Stimulated activated CD4-positive, alpha-beta T cell treated with anti-CD3 and anti-CD28 coated beads, Interleukin-12 subunit alpha, Interleukin-12 subunit beta, amount 100 ng/mL, for 48 hours (primary cell): ENCODE data around the gene BST2.
A peak's percentile ranks its signal among the peaks of the same experiment; 100 is the strongest.
"Not testable (repeated sequence)": the region's sequence is repeated elsewhere in the genome, so short reads cannot be mapped to it uniquely, and the experiment has no call there.

Experiments used
- DNase-seq, 3 donors: peaks; one replicate each; pipeline ENCODE4 v3.0.0-alpha.2; 2020; ENCODE audit warnings: low read depth in 2 of 3, low spot score in 1 of 3

BST2 gene

DNA sequence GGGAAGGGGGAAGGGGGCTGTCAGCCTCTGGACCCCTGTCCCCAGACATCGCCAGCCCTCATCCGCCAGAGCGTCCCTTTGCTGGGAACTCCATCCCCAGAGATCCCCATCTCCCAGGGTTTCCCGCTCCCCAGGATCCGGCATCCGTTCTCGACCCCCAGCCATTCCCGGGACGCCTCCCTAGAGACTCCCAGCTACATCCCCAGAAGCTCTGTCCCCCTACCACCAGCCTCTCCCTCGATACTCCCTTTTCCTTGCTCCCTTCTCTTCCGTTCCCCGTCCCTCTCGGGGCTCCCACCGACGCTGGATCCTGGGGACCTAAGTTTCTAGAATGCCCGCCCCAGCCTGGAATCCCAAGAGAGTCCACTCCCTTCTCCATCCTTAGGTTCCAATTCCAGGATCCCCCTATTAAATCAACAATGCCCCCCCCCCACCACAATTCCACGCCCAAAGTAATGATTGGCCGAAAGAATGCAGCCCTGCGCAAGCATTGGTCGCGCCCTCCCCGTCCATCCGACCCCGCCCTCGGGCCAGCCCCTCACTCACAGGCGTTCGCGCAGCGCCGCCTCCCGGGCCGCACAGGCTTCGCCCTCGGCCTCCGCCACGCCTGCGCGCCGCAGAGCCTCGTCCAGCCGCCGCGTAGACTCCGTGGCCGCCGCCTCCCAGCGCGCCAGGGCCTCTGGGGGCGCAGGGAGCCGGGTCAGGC is 14.6 kb downstream of the BST2 start:
- peak; percentile 82 to 91 (median 87) for DNase-seq

DNA sequence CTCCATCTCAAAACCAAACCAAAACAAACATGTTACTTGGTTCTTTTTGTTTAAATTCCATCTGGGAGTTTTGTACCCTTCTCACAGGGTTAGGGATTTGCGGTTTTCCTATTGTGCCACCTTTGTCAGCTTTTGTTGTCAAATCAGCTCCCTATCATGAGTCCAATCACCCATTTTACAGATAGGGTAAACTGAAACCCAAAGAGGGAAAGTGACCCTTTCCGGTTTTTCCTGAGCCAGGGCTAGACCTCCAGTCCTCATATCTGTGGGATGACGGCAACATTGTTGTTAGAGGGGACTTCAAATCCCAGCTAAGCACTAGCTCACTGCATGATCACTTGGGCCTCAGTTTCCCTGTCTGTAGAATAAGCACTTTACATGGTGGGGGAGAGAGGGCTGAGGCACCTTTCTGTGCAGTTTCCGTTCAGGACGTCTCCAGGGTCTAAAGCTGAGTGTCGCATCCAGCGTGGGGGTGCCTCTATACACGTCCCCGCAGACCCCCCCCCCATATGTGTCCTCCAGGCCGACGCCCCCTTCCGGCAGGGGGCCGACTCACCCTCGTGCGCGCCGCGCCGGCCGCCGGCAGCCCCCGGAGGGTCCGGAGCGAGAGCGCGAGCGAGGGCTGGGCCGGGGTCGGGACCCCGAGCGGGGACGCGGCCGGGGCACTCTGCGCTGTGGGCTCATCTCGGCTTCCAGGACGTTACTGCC is 15.3 kb downstream of the BST2 start:
- DNase-seq = no peak

DNA sequence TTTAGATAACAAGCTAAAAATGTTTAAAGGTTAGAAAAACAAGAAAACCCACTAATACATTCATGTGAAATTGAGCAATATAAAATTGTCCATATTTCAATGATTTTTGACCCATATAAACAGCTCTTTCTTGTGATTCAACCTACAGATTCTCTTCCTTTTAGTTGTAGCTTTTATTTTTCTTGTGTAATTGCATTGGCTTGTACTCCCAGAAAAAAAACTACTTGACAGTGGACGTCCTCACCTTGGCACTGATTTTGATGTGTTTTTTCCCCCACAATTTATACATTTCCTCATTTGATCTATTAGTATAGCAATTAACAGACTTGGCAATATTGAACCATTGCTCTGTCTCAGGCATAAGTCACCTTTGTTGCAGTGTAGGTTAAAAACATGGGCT is 16.1 kb downstream of the BST2 start:
- no peak for DNase-seq

DNA sequence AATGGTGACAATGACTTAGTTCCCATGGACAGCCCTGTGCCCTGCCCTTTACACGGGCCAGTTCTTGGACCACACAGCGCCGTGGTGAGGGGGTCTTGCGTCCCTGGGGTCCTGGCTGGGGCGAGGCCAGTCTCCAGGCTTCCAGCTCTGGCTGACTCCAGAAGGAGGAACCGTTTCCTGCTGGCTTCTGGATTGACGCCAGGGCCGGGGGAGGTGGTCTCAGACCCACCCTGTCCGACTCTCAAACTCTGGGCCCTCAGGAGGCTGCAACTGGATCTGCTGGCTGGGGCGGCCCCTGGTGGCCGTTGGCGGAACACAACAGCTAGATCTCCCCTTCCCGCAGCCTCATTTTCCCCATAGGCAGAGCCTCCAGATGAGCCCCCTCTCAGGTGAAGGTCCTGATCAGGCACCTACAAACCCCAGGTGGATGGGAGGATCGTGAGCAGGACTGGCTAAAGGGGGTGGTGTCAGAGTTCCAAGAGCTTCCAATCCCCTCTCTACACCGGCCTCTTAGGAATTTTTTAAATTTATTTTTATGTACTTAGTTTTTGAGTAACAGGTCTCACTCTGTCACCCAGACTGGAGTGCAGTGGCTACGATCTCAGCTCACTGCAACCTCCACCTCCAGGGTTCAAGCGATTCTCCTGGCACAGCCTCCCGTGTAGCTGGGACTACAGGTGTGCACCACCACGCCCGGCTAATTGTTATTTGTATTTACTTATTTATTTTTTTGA is 19.4 kb downstream of the BST2 start:
- peak in 2 of 3 donors; percentile 45 to 62 for DNase-seq

DNA sequence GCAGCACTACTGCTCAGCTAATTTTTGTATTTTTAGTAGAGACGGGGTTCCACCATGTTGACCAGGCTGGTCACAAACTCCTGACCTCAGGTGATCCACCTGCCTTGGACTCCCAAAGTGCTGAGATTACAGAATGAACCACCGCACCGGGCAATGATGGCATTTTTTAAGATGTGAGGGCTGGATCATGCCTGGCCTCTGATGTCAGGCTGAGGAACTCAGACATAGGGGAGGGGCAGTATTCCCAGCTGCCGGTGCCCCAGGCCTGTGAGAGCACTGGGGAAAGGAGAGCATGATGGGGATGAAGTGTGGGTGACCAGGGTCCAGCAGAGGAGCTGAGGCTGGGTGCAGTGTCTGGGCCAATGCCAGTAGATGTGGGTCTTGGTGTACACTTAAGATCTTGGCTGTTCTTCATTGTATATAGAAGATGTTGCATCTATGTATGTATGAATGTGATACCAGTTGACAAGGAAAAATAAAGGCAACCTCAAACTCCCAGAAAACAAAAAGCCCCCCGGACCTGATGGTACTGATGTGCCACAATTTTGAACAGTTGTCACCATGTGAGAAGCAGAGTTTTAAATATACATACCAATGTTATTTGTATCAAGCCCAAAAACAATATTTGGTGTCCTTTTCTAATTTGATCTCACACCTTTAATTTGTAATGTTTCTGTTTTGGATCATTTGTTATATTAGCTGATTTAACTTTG is 24.8 kb downstream of the BST2 start:
- DNase-seq = no peak

DNA sequence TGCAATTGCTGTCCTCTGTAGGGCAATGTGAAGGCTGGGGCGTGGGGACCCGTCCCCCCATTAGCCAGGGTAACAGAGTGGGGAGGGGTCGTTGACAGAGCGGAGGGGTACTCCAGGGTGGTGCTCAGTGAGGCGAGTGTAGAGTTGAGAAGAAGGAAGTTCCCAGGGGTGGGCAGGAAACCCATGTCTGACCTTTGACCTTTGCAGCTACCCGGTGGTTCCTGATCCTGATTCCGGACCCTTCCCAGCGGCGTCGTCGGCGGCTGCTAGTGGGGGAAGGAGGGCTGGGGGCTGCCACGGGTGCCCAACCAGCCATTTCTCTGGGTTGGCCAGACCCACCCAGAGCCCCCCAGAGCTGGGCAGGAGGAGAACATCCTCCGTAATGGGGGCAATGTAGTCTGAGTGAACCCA is 26.2 kb downstream of the BST2 start:
- DNase-seq = no peak

DNA sequence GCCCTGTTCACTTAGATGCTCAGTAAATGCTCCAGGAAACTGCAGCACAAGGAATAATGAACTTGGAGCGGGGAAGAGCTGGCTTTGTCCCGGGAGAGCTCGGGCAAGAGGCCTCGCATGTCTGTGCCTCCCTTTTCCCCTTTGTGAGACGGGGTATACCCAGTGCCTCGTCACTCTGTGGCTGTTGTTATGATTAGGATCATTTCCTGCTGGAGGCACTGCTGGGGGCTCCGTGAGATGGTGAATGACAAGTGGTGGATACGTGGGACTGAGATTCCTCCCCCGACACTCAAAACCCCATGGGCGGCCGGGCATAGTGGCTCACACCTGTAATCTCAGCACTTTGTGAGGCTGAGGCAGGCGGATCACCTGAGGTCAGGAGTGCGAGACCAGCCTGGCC is 27.2 kb downstream of the BST2 start:
- no peak for DNase-seq

DNA sequence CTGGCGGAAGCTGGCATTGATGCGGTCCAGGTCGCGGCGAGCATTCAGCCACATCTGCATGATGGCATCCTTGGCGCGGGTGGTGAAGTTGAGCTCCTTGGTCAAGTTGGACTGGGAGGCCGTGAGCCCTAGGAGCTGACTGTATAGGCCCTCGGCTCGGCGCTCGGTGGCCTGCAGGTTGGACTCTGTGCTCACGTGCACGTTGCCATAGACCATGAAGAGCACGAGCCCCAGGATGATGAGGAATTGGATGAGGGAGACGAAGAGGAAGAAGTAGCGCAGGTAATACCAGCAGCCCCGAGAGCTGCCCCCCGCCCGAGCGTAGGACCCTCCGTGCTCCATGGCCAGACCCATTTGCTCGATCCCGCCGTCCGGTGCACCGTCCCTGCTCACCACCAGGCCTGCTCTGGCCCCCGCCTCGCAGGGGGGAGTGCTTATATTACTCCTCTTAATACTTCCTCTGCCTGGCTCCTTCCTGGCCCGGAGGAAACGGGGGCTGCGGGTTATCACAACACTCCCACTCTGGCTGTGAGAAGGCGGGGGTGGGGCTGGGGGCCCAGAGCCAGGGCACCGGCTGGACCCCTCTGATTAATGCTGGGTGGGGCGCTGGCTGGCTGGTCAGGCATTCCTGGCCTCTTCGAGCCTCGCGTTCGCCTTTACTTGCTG is 28.4 kb downstream of the BST2 start, which contains the start of gene PLVAP:
PLVAP (minus strand) TSS at position 408 of the 666 bp plus-strand sequence; CDS start at position 354, 54 bp downstream.
- no peak for DNase-seq

DNA sequence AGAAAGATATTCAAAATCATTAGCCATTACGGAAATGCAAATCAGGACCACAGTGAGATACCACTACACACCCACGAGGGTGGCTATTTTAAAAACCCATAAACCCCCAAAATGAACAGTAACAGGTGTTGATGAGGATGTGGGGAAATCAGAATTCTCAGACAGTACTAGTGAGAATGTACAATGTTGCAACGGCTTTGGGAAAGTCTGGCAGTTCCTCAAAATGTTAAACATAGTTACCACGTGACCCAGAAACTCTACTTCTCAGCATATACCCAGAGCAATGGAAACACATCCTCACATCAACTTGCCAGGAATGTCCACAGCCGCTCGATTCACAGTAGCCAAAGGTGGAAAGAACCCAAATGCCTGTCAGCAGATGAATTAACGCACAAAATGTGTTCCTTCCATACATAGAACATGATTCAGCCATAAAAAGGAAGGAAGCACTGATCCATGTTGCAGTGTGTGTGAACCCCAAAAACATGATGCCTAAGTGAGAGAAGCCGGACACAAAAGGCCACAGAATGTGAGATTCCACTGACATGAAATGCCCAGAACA is 35.3 kb downstream of the BST2 start:
- DNase-seq = no peak

DNA sequence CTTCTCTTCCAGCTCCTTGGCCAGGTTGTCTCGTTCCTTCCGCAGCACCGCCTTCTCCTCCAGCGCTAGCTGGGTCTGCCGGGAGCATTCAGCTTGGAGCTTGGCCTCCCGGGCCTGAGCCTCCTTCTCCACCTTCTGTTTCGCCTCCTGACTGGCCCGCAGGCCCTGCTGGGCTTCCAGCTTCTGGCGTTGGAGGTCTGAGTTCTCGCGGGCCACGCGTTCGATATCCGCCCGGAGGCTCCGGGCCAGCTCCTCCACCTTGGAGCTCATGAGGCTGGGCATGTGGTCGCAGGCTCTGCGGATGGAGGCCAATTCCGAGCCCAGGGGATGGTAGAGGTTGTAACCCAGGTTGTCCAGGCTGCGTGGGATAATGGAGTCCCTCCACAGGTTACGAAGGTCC is 40.1 kb downstream of the BST2 start:
- no peak for DNase-seq

DNA sequence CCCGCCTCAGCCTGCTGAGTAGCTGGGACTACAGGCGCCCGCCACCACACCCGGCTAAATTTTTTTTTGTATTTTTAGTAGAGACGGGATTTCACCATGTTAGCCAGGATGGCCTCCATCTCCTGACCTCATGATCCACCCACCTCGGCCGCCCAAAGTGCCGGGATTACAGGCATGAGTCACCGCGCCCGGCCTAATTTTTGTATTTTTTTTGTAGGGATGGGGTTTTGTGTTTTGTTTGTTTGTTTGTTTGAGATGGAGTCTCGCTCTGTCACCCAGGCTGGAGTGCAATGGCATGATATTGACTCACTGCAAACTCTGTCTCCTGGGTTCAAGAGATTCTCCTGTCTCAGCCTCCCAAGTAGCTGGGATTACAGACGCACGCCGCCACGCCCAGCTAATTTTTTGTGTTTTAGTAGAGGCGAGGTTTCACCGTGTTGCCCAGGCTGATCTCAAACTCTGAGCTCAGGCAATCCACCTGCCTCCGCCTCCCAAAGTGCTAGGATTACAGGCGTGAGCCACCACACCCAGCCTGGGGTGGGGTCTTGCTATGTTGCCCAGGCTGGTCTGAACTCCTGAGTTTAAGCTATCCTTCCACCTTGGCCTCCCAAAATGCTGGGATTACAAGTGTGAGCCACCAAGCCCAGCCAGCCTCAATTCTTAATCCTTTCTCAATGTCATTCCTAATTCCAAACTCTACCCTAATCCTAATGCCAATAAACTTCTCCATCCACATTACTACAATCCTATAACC is 41.4 kb downstream of the BST2 start:
- DNase-seq = not testable (repeated sequence)

DNA sequence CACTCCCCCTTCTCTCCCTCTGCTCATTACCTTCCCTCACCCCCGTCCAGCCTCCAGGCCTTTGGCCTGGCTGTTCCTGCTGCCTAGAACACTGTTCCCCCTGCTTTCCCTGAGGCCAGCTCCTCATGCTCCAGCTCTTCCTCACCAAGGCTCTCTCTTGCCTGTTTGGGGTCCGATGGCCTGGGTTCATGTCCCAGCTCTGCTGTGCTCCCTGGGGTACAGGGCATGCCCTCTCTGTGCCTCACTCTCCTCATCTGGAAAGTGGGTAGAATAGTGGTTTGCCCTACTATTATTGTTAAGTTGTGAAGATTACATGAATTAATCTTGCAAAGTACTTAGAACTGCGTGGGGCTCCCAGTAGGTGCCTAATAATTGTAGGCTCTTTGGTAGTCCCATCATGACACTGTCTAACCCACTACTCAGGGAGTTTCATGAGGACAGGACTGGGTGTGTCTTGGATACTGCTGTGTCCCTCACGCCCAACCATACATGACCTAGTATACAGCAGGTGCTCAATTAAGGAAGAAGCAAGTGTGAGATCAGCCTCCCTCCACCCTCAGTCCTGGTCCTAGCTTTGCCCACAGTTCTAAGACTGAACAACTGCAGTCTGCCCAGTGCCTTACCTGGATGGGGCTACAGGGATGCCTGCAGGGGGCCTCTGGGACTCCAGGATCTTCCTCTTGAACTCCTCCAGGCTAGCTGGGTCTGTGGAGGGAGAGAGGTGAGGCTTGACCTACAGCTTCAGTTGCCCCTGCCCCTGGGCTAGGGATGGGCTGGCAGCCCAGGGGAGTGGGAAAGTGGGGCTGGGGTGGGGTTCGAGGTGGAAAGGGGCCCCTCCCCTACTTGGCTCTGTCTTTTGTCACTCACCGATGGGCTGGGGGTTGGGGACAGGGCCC is 45.3 kb downstream of the BST2 start:
- DNase-seq = no peak

DNA sequence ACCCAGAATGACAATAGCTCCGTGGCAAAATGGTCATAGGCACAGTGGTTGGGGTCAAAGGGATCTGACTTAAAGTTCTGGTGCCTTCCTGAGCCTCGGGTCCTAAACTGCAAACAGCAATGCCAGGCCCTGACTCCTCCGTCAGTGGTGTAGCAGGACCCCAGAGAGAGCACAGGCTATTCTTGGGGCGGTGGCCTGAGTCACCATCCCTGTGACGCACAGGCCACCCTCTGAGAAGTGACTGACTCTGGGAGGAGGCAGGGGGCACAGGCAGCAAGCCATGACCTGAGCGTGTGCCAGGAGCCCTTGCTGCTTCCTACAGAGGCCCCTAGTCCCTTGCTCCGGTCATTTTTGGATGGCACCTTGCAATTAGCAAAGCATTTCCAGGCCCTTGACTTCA is 47.0 kb downstream of the BST2 start:
- DNase-seq = no peak

DNA sequence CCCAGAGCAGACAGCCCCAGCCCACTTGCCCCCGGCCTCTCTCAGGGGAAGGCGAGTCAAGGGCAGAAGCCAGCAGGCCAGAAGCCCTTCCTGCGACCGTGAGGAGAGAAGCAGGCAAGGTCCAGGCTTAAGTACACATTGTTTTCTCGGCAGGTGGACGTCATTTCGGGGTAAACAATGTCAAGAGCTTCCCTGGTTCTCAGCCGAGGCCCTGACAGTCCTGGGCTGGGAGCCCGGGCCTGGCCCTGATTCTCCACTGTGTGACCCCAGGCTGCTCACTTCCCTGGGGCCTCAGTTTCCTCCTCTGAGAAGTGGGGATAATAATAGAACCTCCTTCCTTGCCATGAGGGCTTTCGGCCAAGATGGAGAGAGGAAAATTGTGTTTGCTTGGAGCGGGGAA is 47.7 kb downstream of the BST2 start:
- DNase-seq = no peak

DNA sequence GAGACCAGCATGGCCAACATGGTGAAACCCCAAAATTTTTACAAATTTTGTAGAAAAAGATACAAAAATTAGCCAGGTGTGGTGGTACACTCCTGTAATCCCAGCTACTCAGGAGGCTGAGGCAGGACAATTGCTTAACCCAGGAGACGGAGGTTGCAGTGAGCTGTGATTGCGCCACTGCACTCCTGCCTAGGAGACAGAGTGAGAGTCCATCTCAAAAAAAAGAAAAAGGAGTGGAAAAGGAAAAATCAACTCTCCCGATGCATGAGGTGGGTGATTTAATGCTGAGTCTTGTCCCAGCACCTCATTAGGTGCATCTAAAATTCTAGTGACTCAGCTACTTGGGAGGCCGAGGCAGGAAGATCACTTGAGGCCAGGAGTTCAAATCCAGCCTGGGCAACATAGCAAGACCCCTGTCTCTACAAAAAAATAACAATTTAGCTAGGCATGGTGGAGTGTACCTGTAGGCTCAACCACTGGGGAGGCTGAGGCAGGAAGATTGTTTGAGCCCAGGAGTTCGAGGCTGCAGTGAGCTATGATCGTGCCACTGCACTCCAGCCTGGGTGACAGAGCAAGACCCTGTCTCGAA is 48.3 kb downstream of the BST2 start:
- no peak for DNase-seq

DNA sequence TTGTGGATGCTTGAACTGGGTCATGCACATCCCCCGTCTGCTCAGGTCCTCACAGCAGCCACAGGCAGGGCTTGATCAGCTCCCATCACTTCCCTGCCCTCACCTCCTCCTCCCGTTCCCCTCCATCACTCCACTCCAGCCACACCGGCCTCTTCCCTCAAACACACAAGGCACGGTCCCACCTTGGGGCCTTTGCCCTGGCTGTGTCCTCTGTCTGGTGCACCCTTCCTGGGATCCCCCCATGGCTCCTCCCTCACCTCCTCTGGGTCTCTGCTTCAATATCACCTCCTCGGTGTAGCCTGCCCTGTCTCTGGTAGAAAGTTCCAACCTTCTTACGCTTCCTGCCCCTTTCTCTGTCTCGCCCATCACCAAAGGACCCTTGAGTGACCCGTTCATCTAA is 52.0 kb downstream of the BST2 start:
- DNase-seq = no peak
